Measurements from ENCODE around the gene CD44. TPM values are rescaled to one million over a fixed set of nuclear protein-coding genes. Genes with fewer than 3 reads are reported as not detected.
"Not testable (repeated sequence)": the region's sequence is repeated elsewhere in the genome, so short reads cannot be mapped to it uniquely, and the experiment has no call there.

Gene CD44
- total RNA-seq (ENCODE audit: low replicate concordance) = 46.0 and 54.7 TPM in 2 replicates
- long read RNA-seq, full-length matches to known transcripts = 17 of 52 reads
- long read RNA-seq, partial matches to known transcripts = 9 of 52 reads
- long read RNA-seq, other reads (novel, unspliced or antisense) = 26 of 52 reads

DNA sequence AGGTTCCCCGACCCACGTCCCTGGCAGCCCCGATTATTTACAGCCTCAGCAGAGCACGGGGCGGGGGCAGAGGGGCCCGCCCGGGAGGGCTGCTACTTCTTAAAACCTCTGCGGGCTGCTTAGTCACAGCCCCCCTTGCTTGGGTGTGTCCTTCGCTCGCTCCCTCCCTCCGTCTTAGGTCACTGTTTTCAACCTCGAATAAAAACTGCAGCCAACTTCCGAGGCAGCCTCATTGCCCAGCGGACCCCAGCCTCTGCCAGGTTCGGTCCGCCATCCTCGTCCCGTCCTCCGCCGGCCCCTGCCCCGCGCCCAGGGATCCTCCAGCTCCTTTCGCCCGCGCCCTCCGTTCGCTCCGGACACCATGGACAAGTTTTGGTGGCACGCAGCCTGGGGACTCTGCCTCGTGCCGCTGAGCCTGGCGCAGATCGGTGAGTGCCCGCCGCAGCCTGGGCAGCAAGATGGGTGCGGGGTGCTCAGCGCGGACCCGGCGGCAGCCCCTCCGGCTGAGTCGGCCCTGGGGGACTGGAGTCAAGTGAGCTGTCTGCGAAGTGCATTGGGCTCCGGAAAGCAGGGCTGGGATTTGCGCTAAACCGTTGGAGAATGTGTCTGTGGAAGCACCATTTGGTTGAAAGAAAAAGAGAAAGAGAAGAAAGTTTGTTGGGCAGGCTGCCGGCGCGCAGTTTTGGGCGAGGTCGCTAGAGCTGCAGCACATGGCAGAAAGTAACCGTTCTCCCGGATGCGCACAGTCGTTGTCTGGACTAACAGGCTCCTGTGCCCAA lies at the start of gene CD44:
TSS of gene CD44 (plus strand) at position 229 of the 779 bp plus-strand sequence. CDS start at position 362, 133 bp downstream.
- H3K9me3 Mint-ChIP-seq = no peaks in the 10 kb centered on the region
- peak; percentile 71 for DNase-seq (ENCODE audit: extremely low spot score, unreplicated experiment)
- peaks cover 69% of the 10 kb centered on the region for H3K27me3 Mint-ChIP-seq
- TF ChIP-seq, protein P1, sequence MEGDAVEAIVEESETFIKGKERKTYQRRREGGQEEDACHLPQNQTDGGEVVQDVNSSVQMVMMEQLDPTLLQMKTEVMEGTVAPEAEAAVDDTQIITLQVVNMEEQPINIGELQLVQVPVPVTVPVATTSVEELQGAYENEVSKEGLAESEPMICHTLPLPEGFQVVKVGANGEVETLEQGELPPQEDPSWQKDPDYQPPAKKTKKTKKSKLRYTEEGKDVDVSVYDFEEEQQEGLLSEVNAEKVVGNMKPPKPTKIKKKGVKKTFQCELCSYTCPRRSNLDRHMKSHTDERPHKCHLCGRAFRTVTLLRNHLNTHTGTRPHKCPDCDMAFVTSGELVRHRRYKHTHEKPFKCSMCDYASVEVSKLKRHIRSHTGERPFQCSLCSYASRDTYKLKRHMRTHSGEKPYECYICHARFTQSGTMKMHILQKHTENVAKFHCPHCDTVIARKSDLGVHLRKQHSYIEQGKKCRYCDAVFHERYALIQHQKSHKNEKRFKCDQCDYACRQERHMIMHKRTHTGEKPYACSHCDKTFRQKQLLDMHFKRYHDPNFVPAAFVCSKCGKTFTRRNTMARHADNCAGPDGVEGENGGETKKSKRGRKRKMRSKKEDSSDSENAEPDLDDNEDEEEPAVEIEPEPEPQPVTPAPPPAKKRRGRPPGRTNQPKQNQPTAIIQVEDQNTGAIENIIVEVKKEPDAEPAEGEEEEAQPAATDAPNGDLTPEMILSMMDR (conservative IDR thresholded peaks at IDR 0.05) = no peak
- peaks cover 5% of the 10 kb centered on the region for H3K36me3 Mint-ChIP-seq
- H3K4me3 Mint-ChIP-seq = peak within 1 kb of the TSS; percentile 87
- H3K27ac Mint-ChIP-seq = no peak within 1 kb of the TSS
- peaks cover 6% of the 10 kb centered on the region for H3K4me1 Mint-ChIP-seq (ENCODE audit: unreplicated experiment)

DNA sequence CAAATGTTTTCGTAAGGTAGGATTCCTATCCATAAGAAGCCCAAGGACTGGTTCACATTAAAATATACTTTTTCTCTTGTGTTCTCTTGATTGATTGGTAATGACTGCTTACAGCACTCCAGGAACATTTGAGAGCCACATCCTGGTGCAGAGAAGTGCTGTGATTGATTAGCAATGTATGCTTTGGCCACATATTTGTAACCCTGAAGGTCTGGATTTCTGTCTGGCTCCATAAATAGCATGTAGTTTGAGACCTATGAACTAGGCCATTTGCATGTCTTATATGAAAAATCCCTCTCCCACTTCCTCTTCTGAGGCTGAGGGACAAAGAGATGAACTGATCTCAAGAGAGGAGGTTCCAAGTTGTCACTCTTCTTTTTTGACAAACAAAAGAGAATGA lies 49.3 kb upstream of the CD44 start:
- no peaks in the 10 kb centered on the region for H3K36me3 Mint-ChIP-seq
- no peak overlapping the region for H3K4me3 Mint-ChIP-seq
- peaks cover 8% of the 10 kb centered on the region for H3K4me1 Mint-ChIP-seq (ENCODE audit: unreplicated experiment)
- no peak overlapping the region for H3K27ac Mint-ChIP-seq
- TF ChIP-seq, protein P1 (conservative IDR thresholded peaks at IDR 0.05) = no peak
- H3K27me3 Mint-ChIP-seq = peaks cover 13% of the 10 kb centered on the region
- H3K9me3 Mint-ChIP-seq = peaks cover 12% of the 10 kb centered on the region
- DNase-seq (ENCODE audit: extremely low spot score, unreplicated experiment) = no peak

DNA sequence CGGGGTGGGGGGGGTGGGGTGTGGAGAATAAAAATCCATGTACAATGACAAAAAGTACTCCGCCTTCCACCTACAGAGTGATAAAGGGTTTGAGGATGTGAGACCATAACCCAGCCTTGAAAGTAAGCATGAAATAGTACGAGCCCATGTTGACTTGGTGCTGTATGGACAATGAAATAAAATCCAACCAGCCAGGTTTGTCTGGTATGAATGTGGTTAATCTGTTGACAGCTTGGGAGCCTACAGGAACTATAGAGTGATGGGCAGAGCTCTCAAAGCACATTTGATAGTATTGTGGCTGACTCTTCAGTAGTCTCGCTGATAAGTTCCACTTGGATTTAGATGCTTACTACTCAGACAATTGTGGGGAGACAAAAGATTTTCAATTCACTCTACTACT lies 48.8 kb upstream of the CD44 start:
- no peak for DNase-seq (ENCODE audit: extremely low spot score, unreplicated experiment)
- Mint-ChIP-seq H3K27me3 (peaks cover 13% of the 10 kb centered on the region), H3K9me3 (peaks cover 12% of the 10 kb centered on the region), H3K4me3 (no peak overlapping the region), H3K36me3 (no peaks in the 10 kb centered on the region), H3K27ac (no peak overlapping the region), H3K4me1 (ENCODE audit: unreplicated experiment) (peaks cover 8% of the 10 kb centered on the region)
- TF ChIP-seq, protein P1 (conservative IDR thresholded peaks at IDR 0.05) = no peak

DNA sequence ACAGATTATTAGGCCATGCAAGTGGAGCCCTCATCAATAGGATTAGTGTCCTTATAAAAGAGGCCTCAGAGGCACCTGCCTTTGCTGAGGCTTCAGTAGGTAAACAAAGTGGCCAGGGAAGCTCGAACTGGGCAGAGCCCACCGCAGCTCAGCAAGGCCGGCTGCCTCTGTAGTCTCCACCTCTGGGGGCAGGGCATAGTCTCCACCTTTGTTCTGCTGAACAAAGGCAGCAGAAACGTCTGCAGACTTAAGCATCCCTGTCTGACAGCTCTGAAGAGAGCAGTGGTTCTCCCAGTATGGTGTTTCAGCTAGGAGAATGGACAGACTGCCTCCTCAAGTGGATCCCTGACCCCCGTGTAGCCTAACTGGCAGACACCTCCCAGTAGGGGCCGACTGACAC lies 48.0 kb upstream of the CD44 start:
- not testable (repeated sequence) for H3K4me1 Mint-ChIP-seq (ENCODE audit: unreplicated experiment); H3K27ac Mint-ChIP-seq; H3K36me3 Mint-ChIP-seq; H3K4me3 Mint-ChIP-seq; DNase-seq (ENCODE audit: extremely low spot score, unreplicated experiment)
- H3K27me3 Mint-ChIP-seq = peaks cover 13% of the 10 kb centered on the region
- peaks cover 12% of the 10 kb centered on the region for H3K9me3 Mint-ChIP-seq

DNA sequence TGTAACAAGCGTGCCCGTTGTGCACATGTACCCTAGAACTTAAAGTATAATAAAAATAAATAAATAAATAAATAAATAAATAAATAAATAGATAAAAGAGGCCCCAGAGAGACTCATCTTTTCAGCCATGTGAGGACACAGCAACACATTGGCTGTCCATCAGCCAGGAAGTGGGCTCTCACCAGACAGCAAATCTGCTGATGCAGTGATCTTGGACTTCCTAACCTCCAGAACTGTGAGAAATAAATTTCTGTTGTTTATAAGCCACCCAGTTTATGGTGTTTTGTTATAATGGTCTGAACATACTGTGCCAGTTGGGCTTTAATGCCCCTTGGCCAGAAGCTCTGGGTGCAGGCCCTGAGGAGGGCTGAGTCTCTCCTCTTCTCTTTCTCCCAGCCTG lies 42.2 kb upstream of the CD44 start:
- no peaks in the 10 kb centered on the region for H3K36me3 Mint-ChIP-seq
- H3K4me1 Mint-ChIP-seq (ENCODE audit: unreplicated experiment) = no peaks in the 10 kb centered on the region
- H3K27me3 Mint-ChIP-seq = peaks cover 13% of the 10 kb centered on the region
- TF ChIP-seq, protein P1 (conservative IDR thresholded peaks at IDR 0.05) = no peak
- H3K27ac Mint-ChIP-seq = no peak overlapping the region
- no peak for DNase-seq (ENCODE audit: extremely low spot score, unreplicated experiment)
- no peak overlapping the region for H3K4me3 Mint-ChIP-seq
- H3K9me3 Mint-ChIP-seq = peaks cover 3% of the 10 kb centered on the region

DNA sequence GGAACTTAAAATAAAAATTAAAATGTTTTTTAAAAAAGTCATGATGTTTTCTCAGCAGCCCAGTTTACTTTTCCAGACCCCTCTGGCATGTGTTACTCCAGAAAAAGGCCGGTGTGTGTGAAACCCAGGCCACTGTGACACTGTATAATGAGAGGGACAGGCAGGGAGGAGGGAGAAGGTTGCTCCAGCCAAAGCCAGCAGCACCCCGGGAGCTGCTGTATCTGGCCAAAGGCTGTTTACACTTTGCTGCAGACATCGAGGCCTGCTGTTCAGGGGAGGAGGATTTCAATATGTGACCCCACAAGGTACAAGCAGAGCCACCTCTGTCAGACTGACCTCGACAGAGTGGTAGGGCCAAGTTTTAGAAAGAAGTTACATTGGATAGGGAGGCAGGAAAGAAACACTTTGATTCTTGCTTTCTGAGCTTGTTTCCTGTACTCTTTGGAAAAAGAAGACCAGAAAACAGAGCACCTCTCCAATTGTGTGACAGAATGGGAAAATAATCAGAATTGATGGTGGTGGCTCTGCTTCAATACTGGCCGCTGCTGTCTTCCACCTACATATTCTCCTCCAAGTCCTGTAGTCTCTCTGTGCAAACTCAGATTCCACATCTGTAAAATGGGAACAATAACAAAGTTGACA lies 41.0 kb upstream of the CD44 start:
- Mint-ChIP-seq H3K27ac (no peak overlapping the region), H3K4me3 (no peak overlapping the region), H3K4me1 (ENCODE audit: unreplicated experiment) (no peaks in the 10 kb centered on the region), H3K27me3 (peaks cover 8% of the 10 kb centered on the region), H3K36me3 (no peaks in the 10 kb centered on the region), H3K9me3 (no peaks in the 10 kb centered on the region)
- TF ChIP-seq, protein P1 (conservative IDR thresholded peaks at IDR 0.05) = no peak
- DNase-seq (ENCODE audit: extremely low spot score, unreplicated experiment) = no peak
